K562 (cell line): ENCODE results near the gene ZP1. TPM values are rescaled to one million over a fixed set of nuclear protein-coding genes. Genes with fewer than 3 reads are reported as not detected.

ENCODE experiments used
- ATAC-seq: fragments of 200-7000 bp; cut with Tn5 transposase; 3 replicates; pipeline ENCODE4 v1.9.1; 2020; ENCODE audit warnings: moderate library complexity
- BruUV-seq: library from RNA; stranded (reverse); fragments of 400-500 nt; replicated peaks from 2 replicates; lab custom pipeline; 2021; lab: Mats Ljungman, UMichigan
- CTCF ChIA-PET: fragments of 300-600 bp; formaldehyde crosslinking; extraction: SDS; loops from one replicate; lab custom pipeline; 2021; ENCODE audit warnings: low intra/inter-chr PET ratio; lab: Yijun Ruan, JAX
- POLR2A ChIA-PET: fragments of 300-600, 350-650 bp; sonication (Branson Sonifier 250); formaldehyde crosslinking; extraction: SDS; loops from one replicate; lab custom pipeline; 2021; ENCODE audit warnings: antibody characterized with exemption, inconsistent platforms; lab: Yijun Ruan, JAX
- DNase-seq, 4 experiments: peaks; one replicate each; pipeline versions ENCODE4 v3.0.0 to v3.0.0-alpha.2; 2011 to 2018; ENCODE audit warnings: low spot score in 3 of 4, mixed read lengths in 3 of 4; ENCODE audit errors: extremely low read depth in 1 of 4
- FAIRE-seq: peaks from 2 replicates; lab custom pipeline; 2011; peaks lifted over from hg19 to GRCh38; lab: Jason Lieb, UNC
- H2AFZ ChIP-seq: 2 replicates; pipeline ENCODE4 v1.6.0; 2011; ENCODE audit warnings: low read depth, low read length, control low read depth, inconsistent platforms
- H3K27ac ChIP-seq: fragments of 200-600 bp; 3 replicates; pipeline ENCODE4 v1.8.0; 2011; ENCODE audit warnings: low read depth, mild to moderate bottlenecking, control low read depth, inconsistent platforms, low read length, moderate library complexity, mixed read lengths; ENCODE audit errors: extremely low read depth
- H3K27me3 ChIP-seq, 2 experiments: fragments of 300-600 bp in 1 of 2; 2 replicates in 1 of 2; 3 replicates in 1 of 2; pipeline versions ENCODE4 v1.6.0 to v1.8.0; 2011; ENCODE audit warnings: inconsistent platforms in 2 of 2, low read length in 2 of 2, mild to moderate bottlenecking in 1 of 2, mixed read lengths in 1 of 2, moderate library complexity in 1 of 2; ENCODE audit not compliant: control insufficient read depth in 2 of 2, insufficient read depth in 2 of 2
- H3K36me3 ChIP-seq: fragments of 300-600 bp; 3 replicates; pipeline ENCODE4 v1.8.0; 2011; ENCODE audit warnings: mild to moderate bottlenecking, low read length, inconsistent platforms; ENCODE audit not compliant: control insufficient read depth, insufficient read depth
- H3K4me1 ChIP-seq, 2 experiments: fragments of 200-600 bp in 1 of 2; replicated peaks in 1 of 2; 2 replicates in 1 of 2; 3 replicates in 1 of 2; pipeline versions ENCODE4 v1.5.1 to v1.8.0; 2011; ENCODE audit warnings: inconsistent platforms in 2 of 2, low read length in 2 of 2, mild to moderate bottlenecking in 1 of 2, mixed read lengths in 1 of 2, moderate library complexity in 1 of 2; ENCODE audit not compliant: control insufficient read depth in 2 of 2, insufficient read depth in 2 of 2
- H3K4me2 ChIP-seq: 2 replicates; pipeline ENCODE4 v1.6.1; 2011; ENCODE audit warnings: low read length, control low read depth, inconsistent platforms, mixed read lengths; ENCODE audit not compliant: insufficient read depth
- H3K4me3 ChIP-seq: fragments of 200-600 bp; sonication (generic), shearing (Covaris generic); 2 replicates; pipeline ENCODE4 v1.5.1; 2016; ENCODE audit warnings: control low read depth, inconsistent platforms
- H3K79me2 ChIP-seq: fragments of 200-600 bp; 3 replicates; pipeline ENCODE4 v1.8.0; 2011; ENCODE audit warnings: low read length, inconsistent platforms; ENCODE audit not compliant: control insufficient read depth, insufficient read depth
- H3K9ac ChIP-seq, 2 experiments: 2 replicates each; pipeline versions ENCODE4 v1.6.0 to v1.6.1; 2011; ENCODE audit warnings: low read depth in 2 of 2, low read length in 2 of 2, control low read depth in 1 of 2, inconsistent platforms in 1 of 2, mild to moderate bottlenecking in 1 of 2, mixed read lengths in 1 of 2; ENCODE audit not compliant: insufficient read depth in 1 of 2
- H3K9me1 ChIP-seq: one replicate; pipeline ENCODE4 v1.6.0; 2011; ENCODE audit warnings: inconsistent platforms, mild to moderate bottlenecking, low read length, moderate library complexity; ENCODE audit not compliant: control insufficient read depth, insufficient read depth
- H3K9me3 ChIP-seq: replicated peaks from 2 replicates; pipeline ENCODE4 v1.5.1; 2011; ENCODE audit warnings: low read depth, low read length, inconsistent platforms; ENCODE audit not compliant: control insufficient read depth, insufficient read depth
- H4K20me1 ChIP-seq: replicated peaks from 2 replicates; pipeline ENCODE4 v1.6.1; 2011; ENCODE audit warnings: low read length, inconsistent platforms, mixed read lengths; ENCODE audit not compliant: control insufficient read depth, insufficient read depth
- CTCFL ChIP-seq: IDR thresholded peaks from 2 replicates; pipeline ENCODE4 v1.6.1; 2011; ENCODE audit warnings: borderline replicate concordance, low read depth, mild to moderate bottlenecking, moderate library complexity, low read length; ENCODE audit not compliant: insufficient read depth, poor library complexity, severe bottlenecking
- FOS ChIP-seq: IDR thresholded peaks from 3 replicates; pipeline ENCODE4 v1.6.1; 2011; ENCODE audit not compliant: insufficient read length; ENCODE audit errors: extremely low read depth
- FOXM1 ChIP-seq, 2 experiments: fragments of 450-650 bp in 1 of 2; sonication (generic) in 1 of 2; formaldehyde crosslinking in 1 of 2; IDR thresholded peaks; 2 replicates each; pipeline versions ENCODE4 v1.6.1 to v1.9.0; 2017 to 2022; ENCODE audit warnings: low read depth in 2 of 2, mild to moderate bottlenecking in 2 of 2, missing genetic modification reagents in 1 of 2, moderate library complexity in 1 of 2
- HIVEP1 ChIP-seq: fragments of 250-450 bp; sonication (Bioruptor Pico); IDR thresholded peaks from 2 replicates; pipeline ENCODE4 v1.4.0; 2020; ENCODE audit warnings: mild to moderate bottlenecking
- NCOA2 ChIP-seq, 2 experiments: fragments of 450-650 bp; IDR thresholded peaks; 2 replicates each; pipeline ENCODE4 v1.6.1; 2018; ENCODE audit warnings: mild to moderate bottlenecking in 2 of 2, moderate library complexity in 1 of 2; ENCODE audit not compliant: partially characterized antibody in 2 of 2
- NR2C1 ChIP-seq, 2 experiments: fragments of 450-650 bp; IDR thresholded peaks; 2 replicates each; pipeline ENCODE4 v1.6.1; 2017; ENCODE audit warnings: mild to moderate bottlenecking in 2 of 2, antibody characterized with exemption in 1 of 2, inconsistent platforms in 1 of 2, missing compliant biosample characterization in 1 of 2, missing genetic modification characterization in 1 of 2
- SREBF1 ChIP-seq: fragments of 150-350 bp; IDR thresholded peaks from 2 replicates; pipeline ENCODE4 v1.6.1; 2014; ENCODE audit warnings: antibody characterized with exemption, low read depth, low read length, borderline replicate concordance
- SRF ChIP-seq, 2 experiments: fragments of 250-450, 450-650 bp in 1 of 2; sonication (Bioruptor Pico) in 1 of 2; sonication (generic) in 1 of 2; formaldehyde crosslinking; IDR thresholded peaks; 2 replicates each; pipeline versions ENCODE4 v1.5.0 to v1.5.1; 2020 to 2022; ENCODE audit warnings: mild to moderate bottlenecking in 1 of 2, missing genetic modification reagents in 1 of 2
- ZNF778 ChIP-seq: fragments of 450-650 bp; formaldehyde crosslinking; IDR thresholded peaks from 2 replicates; pipeline ENCODE4 v1.4.0; 2020; ENCODE audit warnings: mild to moderate bottlenecking, moderate library complexity
- WGBS: fragments of 100-300 bp; shearing (Covaris generic); methylation state at CpG from one replicate; pipeline ENCODE4 v1.1.6; 2016; ENCODE audit warnings: low coverage, mixed read lengths; ENCODE audit not compliant: insufficient coverage; ENCODE audit errors: missing lambda C conversion rate; 5-methylcytosine and 5-hydroxymethylcytosine counted together
- in situ Hi-C: fragments of 300-500 bp; cut with MboI; formaldehyde crosslinking; loops from 4 replicates; pipeline ENCODE4 v1.15.0; 2018; ENCODE audit warnings: inconsistent platforms, mixed read lengths
- intact Hi-C: fragments of 100-400 bp; cut with micrococcal nuclease; formaldehyde crosslinking; loops from 2 replicates; pipeline ENCODE4 v1.14.2; 2022
- polyA plus RNA-seq, 8 experiments: library from polyadenylated mRNA; depleted of rRNA in 4 of 8; stranded (reverse) in 5 of 8; unstranded in 3 of 8; fragments of >200 nt; fragmentation: Nextera tagmentation in 2 of 8; fragmentation: Illumina TruSeq in 1 of 8; extraction: Ambion mirVana in 2 of 8; extraction: Trizol in 1 of 8; gene quantifications; 2 replicates each; pipeline versions ENCODE4 v1.2.1 to v1.2.3, GENCODE V29; 2011 to 2014; ENCODE audit warnings: inconsistent platforms in 1 of 8, missing spikeins in 1 of 8
- total RNA-seq, 7 experiments: library from RNA; depleted of rRNA in 6 of 7; stranded (reverse); fragments of >200 nt in 6 of 7; fragmentation: Illumina TruSeq in 2 of 7; extraction: Trizol in 2 of 7; gene quantifications; 2 replicates each; pipeline versions ENCODE4 v1.2.1 to v1.2.3, GENCODE V29; 2011 to 2021; ENCODE audit warnings: low replicate concordance in 1 of 7
- TF ChIP-seq, protein P1 (sequence below): fragments of 250-450 bp; sonication (Bioruptor Pico); IDR thresholded peaks from 2 replicates; pipeline ENCODE4 v1.8.0; 2022; ENCODE audit warnings: inconsistent platforms
- TF ChIP-seq, protein P2 (sequence below): sonication (generic); formaldehyde crosslinking; IDR thresholded peaks from 2 replicates; pipeline ENCODE4 v1.8.0; 2022; ENCODE audit warnings: mild to moderate bottlenecking, missing genetic modification reagents

The ZP1 gene
- total and polyA plus RNA-seq, 9 of the 15 experiments (the other 6 are each of a cell fraction or from before 2014, with no cell fraction given): 0.11 to 0.15 TPM; not detected in 7

DNA sequence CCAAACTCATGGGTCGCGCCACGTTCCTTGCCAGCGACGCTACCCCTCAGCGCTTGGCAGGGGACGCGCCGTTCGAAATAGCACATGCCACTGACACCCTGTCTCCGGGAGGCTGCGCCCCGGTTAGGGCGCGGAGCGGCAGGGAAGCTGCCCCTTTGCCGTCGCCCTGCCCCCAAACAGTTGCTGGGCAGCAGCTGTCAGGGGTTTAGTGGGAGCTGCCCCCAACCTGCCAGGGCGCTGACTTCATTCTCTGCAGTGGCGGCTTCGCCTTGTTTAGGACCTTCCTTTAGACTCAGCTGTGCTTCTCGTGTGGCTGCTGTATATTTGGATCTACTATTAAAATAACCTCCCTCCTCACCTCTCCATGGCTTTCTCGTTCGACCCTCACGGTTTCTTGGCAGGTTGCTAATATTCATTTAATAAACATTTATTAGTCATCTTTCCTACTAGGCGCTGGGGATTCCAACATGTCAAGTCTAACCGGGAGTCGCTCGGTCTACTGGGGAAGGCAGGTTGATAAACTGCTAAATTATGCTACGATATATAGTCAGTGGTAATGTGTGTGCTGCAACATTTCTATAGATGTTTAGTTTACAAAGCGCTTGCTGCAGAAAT, 47.4 kb downstream of the ZP1 start (continued):
- TF ChIP-seq, protein P1, sequence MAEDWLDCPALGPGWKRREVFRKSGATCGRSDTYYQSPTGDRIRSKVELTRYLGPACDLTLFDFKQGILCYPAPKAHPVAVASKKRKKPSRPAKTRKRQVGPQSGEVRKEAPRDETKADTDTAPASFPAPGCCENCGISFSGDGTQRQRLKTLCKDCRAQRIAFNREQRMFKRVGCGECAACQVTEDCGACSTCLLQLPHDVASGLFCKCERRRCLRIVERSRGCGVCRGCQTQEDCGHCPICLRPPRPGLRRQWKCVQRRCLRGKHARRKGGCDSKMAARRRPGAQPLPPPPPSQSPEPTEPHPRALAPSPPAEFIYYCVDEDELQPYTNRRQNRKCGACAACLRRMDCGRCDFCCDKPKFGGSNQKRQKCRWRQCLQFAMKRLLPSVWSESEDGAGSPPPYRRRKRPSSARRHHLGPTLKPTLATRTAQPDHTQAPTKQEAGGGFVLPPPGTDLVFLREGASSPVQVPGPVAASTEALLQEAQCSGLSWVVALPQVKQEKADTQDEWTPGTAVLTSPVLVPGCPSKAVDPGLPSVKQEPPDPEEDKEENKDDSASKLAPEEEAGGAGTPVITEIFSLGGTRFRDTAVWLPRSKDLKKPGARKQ: no peak
- TF ChIP-seq, all 486 proteins: peak for 9

DNA sequence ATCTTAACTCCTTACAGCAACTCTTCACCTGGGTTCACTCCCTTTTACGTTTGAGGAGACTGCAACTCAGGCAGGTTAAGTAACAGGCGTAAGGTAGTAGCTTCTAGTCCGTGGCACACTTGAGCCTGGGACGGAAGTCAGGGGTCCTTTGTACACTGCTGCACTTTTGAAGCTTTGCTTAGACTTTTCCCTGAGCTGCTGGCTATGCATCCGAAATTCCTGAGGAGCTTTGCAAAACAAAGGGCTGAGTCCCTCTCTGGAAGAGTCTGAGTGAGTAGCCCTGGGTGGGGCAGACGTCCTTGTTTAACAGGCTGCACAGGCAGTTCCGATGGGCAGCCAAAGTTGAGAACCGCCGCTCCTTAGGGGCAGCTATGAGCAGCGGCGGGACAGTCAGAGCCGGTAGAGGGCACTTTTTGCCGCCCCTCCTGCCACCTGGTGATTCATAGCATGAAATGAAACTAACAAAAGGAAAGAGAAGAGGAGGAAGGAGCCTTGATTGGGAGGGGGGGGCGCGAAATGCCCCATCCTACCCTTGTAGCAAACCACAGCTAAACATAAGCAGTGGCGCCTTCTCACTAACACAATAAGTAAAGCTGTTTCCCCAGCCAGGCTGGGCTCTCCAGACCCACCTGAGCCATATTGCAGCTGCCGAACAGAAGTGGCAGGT, 48.0 kb downstream of the ZP1 start:
- Histone ChIP-seq H3K4me3 (peak overlapping the region; percentile 50; the same call in 1 of the 2 replicates), H3K9ac (peak overlapping the region; percentile 69 to 91; a peak in 3 of 4 replicates), H3K4me1 (peaks cover 17 to 29% of the 10 kb centered on the region in 2 experiments; a peak in 4 of 5 replicates), H3K4me2 (peak overlapping the region; percentile 94), H3K9me3 (peaks cover 3% of the 10 kb centered on the region; the same call in 1 of the 2 replicates), H3K36me3 (peaks cover 31% of the 10 kb centered on the region), H3K27me3 (no peaks in the 10 kb centered on the region), H3K27ac (no peak overlapping the region), H3K79me2 (peaks cover 54% of the 10 kb centered on the region), H4K20me1 (peaks cover 5% of the 10 kb centered on the region; the same call in 1 of the 2 replicates), H2AFZ (no peak overlapping the region), H3K9me1 (no peaks in the 10 kb centered on the region)
- no peak for FAIRE-seq
- ChIA-PET POLR2A (interaction anchor here (0.5 to 2.3 kb wide), 8 partner anchors 9 to 470 kb away, joined by 3 to 14 read pairs (median 4); partner anchors contain the start of genes PRPF19 and TMEM132A), CTCF (no interaction called here)
- 0 out of 3 replicates have a peak, but pooled peaks have one; percentile 5 for ATAC-seq
- peak in 1 of 4 experiments; percentile 27 for DNase-seq
- in situ Hi-C loops (no loop called here), intact Hi-C loops (loop anchor here (2.0 kb wide), 1 partner anchor 51 kb away; no protein-coding TSS in a partner anchor)
- no TSS peak for BruUV-seq
- 48% methylated on average over 17 of the region's 17 CpGs for WGBS
- TF ChIP-seq SRF (CRISPR knock-in tag; IDR thresholded peaks at IDR 0.05) (no peak), ZNF778 (no peak), NR2C1 (IDR thresholded peaks at IDR 0.05) (no peak), NR2C1 (tag; IDR thresholded peaks at IDR 0.05) (no peak), SREBF1 (no peak), FOXM1 (IDR thresholded peaks at IDR 0.05; ENCODE audit: low read depth) (no peak), FOXM1 (CRISPR knock-in tag; IDR thresholded peaks at IDR 0.05; ENCODE audit: low read depth) (0 out of 2 replicates have a peak, but pooled peaks have one; percentile 51), CTCFL (peak; percentile 36), HIVEP1 (CRISPR knock-in tag) (no peak), FOS (no peak), NCOA2 (IDR thresholded peaks at IDR 0.05; ENCODE audit: partially characterized antibody in 2 of 2) (no peak)
- TF ChIP-seq, protein P2, sequence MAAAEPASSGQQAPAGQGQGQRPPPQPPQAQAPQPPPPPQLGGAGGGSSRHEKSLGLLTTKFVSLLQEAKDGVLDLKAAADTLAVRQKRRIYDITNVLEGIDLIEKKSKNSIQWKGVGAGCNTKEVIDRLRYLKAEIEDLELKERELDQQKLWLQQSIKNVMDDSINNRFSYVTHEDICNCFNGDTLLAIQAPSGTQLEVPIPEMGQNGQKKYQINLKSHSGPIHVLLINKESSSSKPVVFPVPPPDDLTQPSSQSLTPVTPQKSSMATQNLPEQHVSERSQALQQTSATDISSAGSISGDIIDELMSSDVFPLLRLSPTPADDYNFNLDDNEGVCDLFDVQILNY: no peak
